ENCODE measurements around the gene PIGBOS1. TPM values are rescaled to one million over a fixed set of nuclear protein-coding genes. Genes with fewer than 3 reads are reported as not detected.
"Not testable (repeated sequence)": the region's sequence is repeated elsewhere in the genome, so short reads cannot be mapped to it uniquely, and the experiment has no call there.

PIGBOS1 gene
- total RNA-seq, 4 donors from 2014 or later = 8.2 to 13.8 (median 11.4) TPM

GRCh38 chr15:55319537-55320237 is 764 bp upstream of the PIGBOS1 start:
- no peak for DNase-seq (ENCODE audit: low spot score)
- ATAC-seq (ENCODE audit: low FRiP score) = no peak
- TF ChIP-seq CTCF (IDR thresholded peaks at IDR 0.05) = no peak

- ATAC-seq (ENCODE audit: low FRiP score); DNase-seq (ENCODE audit: low spot score): not testable (repeated sequence)
Observed at GRCh38 chr15:55302801-55303200, 16.1 kb downstream of the PIGBOS1 start.

GRCh38 chr15:55297315-55297714 is 21.6 kb downstream of the PIGBOS1 start:
- TF ChIP-seq CTCF (IDR thresholded peaks at IDR 0.05) = no peak
- ATAC-seq (ENCODE audit: low FRiP score) (no peak), DNase-seq (ENCODE audit: low spot score) (no peak)

- ATAC-seq (ENCODE audit: low FRiP score) (peak; percentile 95), DNase-seq (ENCODE audit: low spot score) (peak; percentile 69)
- TF ChIP-seq CTCF (IDR thresholded peaks at IDR 0.05) = peak in 1 of 3 donors; percentile 10
Observed at GRCh38 chr15:55290528-55291057, 28.3 kb downstream of the PIGBOS1 start.

GRCh38 chr15:55289746-55290527 is 29.0 kb downstream of the PIGBOS1 start, which contains the start of gene RAB27A:
Gene RAB27A, minus strand, starts transcription at chr15:55289813. Its CDS starts 54,879 bp downstream, at chr15:55234934.
- peak; percentile 46 for DNase-seq (ENCODE audit: low spot score)
- no peak for TF ChIP-seq CTCF (IDR thresholded peaks at IDR 0.05)
- ATAC-seq (ENCODE audit: low FRiP score) = peak; percentile 94

- no peak for TF ChIP-seq CTCF (IDR thresholded peaks at IDR 0.05)
- DNase-seq (ENCODE audit: low spot score) = no peak
- peak; percentile 42 for ATAC-seq (ENCODE audit: low FRiP score)
Observed at GRCh38 chr15:55289011-55289745, 29.7 kb downstream of the PIGBOS1 start.

Measured in omental fat pad (tissue), 4 donors.